Anterior cingulate cortex (tissue), 58 donors: Measurements from ENCODE around the gene BRD7.
A peak's percentile ranks its signal among the peaks of the same experiment; 100 is the strongest.

Experiments
- DNase-seq, 58 donors: peaks; one replicate each; lab custom pipeline; 2025; lab: John Stamatoyannopoulos, UW

Gene BRD7

GRCh38 chr16:50390371-50390771, 21.6 kb upstream of the BRD7 start:
- no peak for DNase-seq

GRCh38 chr16:50389900-50390299, 21.1 kb upstream of the BRD7 start:
- DNase-seq: no peak

- peak in 1 of 58 donors; percentile 19 for DNase-seq
Observed at GRCh38 chr16:50388496-50388895, 19.7 kb upstream of the BRD7 start.

- DNase-seq: peak in 15 of 58 donors; percentile 3 to 43 (median 18)
Observed at GRCh38 chr16:50386774-50387173, 18.0 kb upstream of the BRD7 start.

- DNase-seq: no peak
Observed at GRCh38 chr16:50386139-50386538, 17.4 kb upstream of the BRD7 start.

- no peak for DNase-seq
Observed at GRCh38 chr16:50384500-50385135, 15.8 kb upstream of the BRD7 start.

GRCh38 chr16:50381679-50382440, 13.1 kb upstream of the BRD7 start:
- no peak for DNase-seq

- DNase-seq: no peak
Observed at GRCh38 chr16:50378417-50378816, 9.6 kb upstream of the BRD7 start.

GRCh38 chr16:50377001-50377400, 8.2 kb upstream of the BRD7 start:
- no peak for DNase-seq

- DNase-seq: no peak
Observed at GRCh38 chr16:50373780-50374179, 5.0 kb upstream of the BRD7 start.

GRCh38 chr16:50373345-50373701, 4.5 kb upstream of the BRD7 start:
- DNase-seq: no peak

- DNase-seq: peak in 15 of 58 donors; percentile 11 to 49 (median 22)
Observed at GRCh38 chr16:50372611-50373344, 4.0 kb upstream of the BRD7 start.

GRCh38 chr16:50371936-50372595, 3.3 kb upstream of the BRD7 start:
- peak in 45 of 58 donors; percentile 8 to 74 (median 43) for DNase-seq

- DNase-seq: no peak
Observed at GRCh38 chr16:50371036-50371716, 2.4 kb upstream of the BRD7 start.

- DNase-seq: no peak
Observed at GRCh38 chr16:50369133-50369804, 481 bp upstream of the BRD7 start.

- no peak for DNase-seq
Observed at GRCh38 chr16:50367777-50368409, 895 bp downstream of the BRD7 start.

GRCh38 chr16:50365791-50366575, 2.8 kb downstream of the BRD7 start:
- DNase-seq: no peak

GRCh38 chr16:50363656-50364055, 5.1 kb downstream of the BRD7 start:
- no peak for DNase-seq
